H1 (cell line): ENCODE results near the gene PODN. TPM values are rescaled to one million over a fixed set of nuclear protein-coding genes. Genes with fewer than 3 reads are reported as not detected.
A peak's percentile ranks its signal among the peaks of the same experiment; 100 is the strongest.

ENCODE experiments used
- CEBPB ChIP-seq: IDR thresholded peaks from 2 replicates; pipeline ENCODE4 v1.6.1; 2012; ENCODE audit warnings: low read depth, low read length
- SAP30 ChIP-seq: fragments of 300-600 bp; sonication (generic); IDR thresholded peaks from 2 replicates; pipeline ENCODE4 v1.7.1; 2012; ENCODE audit warnings: low read length, moderate library complexity, mild to moderate bottlenecking, inconsistent platforms; ENCODE audit not compliant: insufficient read depth, insufficient replicate concordance
- polyA plus RNA-seq, 7 experiments: library from polyadenylated mRNA; depleted of rRNA in 3 of 7; stranded (reverse) in 5 of 7; unstranded in 2 of 7; fragments of >200 nt in 5 of 7; fragments of 200-250 nt in 2 of 7; gene quantifications; 1 replicate in 5 of 7; 2 replicates in 1 of 7; 4 replicates in 1 of 7; pipeline versions ENCODE4 v1.2.1 to v1.2.3, GENCODE V29; 2011 to 2013; ENCODE audit warnings: missing spikeins in 2 of 7, mixed read lengths in 2 of 7
- total RNA-seq: library from RNA; stranded (reverse); fragmentation: NEBNext Ultra II Directional; extraction: Animal tissue kit (Norgen Biotek cat#: 25700); gene quantifications from 2 replicates; pipeline ENCODE4 v1.2.1, GENCODE V29; 2021
- TF ChIP-seq, protein P1 (sequence below): fragments of 300-600 bp; sonication (generic); IDR thresholded peaks from 2 replicates; pipeline ENCODE4 v1.7.1; 2012; ENCODE audit warnings: low read length, moderate library complexity, mild to moderate bottlenecking, inconsistent platforms; ENCODE audit not compliant: insufficient replicate concordance

The PODN gene
- total and polyA plus RNA-seq, 2 of the 8 experiments (the other 6 are each of a cell fraction or from before 2014, with no cell fraction given) = 0.11 to 0.17 TPM

- TF ChIP-seq, protein P1, sequence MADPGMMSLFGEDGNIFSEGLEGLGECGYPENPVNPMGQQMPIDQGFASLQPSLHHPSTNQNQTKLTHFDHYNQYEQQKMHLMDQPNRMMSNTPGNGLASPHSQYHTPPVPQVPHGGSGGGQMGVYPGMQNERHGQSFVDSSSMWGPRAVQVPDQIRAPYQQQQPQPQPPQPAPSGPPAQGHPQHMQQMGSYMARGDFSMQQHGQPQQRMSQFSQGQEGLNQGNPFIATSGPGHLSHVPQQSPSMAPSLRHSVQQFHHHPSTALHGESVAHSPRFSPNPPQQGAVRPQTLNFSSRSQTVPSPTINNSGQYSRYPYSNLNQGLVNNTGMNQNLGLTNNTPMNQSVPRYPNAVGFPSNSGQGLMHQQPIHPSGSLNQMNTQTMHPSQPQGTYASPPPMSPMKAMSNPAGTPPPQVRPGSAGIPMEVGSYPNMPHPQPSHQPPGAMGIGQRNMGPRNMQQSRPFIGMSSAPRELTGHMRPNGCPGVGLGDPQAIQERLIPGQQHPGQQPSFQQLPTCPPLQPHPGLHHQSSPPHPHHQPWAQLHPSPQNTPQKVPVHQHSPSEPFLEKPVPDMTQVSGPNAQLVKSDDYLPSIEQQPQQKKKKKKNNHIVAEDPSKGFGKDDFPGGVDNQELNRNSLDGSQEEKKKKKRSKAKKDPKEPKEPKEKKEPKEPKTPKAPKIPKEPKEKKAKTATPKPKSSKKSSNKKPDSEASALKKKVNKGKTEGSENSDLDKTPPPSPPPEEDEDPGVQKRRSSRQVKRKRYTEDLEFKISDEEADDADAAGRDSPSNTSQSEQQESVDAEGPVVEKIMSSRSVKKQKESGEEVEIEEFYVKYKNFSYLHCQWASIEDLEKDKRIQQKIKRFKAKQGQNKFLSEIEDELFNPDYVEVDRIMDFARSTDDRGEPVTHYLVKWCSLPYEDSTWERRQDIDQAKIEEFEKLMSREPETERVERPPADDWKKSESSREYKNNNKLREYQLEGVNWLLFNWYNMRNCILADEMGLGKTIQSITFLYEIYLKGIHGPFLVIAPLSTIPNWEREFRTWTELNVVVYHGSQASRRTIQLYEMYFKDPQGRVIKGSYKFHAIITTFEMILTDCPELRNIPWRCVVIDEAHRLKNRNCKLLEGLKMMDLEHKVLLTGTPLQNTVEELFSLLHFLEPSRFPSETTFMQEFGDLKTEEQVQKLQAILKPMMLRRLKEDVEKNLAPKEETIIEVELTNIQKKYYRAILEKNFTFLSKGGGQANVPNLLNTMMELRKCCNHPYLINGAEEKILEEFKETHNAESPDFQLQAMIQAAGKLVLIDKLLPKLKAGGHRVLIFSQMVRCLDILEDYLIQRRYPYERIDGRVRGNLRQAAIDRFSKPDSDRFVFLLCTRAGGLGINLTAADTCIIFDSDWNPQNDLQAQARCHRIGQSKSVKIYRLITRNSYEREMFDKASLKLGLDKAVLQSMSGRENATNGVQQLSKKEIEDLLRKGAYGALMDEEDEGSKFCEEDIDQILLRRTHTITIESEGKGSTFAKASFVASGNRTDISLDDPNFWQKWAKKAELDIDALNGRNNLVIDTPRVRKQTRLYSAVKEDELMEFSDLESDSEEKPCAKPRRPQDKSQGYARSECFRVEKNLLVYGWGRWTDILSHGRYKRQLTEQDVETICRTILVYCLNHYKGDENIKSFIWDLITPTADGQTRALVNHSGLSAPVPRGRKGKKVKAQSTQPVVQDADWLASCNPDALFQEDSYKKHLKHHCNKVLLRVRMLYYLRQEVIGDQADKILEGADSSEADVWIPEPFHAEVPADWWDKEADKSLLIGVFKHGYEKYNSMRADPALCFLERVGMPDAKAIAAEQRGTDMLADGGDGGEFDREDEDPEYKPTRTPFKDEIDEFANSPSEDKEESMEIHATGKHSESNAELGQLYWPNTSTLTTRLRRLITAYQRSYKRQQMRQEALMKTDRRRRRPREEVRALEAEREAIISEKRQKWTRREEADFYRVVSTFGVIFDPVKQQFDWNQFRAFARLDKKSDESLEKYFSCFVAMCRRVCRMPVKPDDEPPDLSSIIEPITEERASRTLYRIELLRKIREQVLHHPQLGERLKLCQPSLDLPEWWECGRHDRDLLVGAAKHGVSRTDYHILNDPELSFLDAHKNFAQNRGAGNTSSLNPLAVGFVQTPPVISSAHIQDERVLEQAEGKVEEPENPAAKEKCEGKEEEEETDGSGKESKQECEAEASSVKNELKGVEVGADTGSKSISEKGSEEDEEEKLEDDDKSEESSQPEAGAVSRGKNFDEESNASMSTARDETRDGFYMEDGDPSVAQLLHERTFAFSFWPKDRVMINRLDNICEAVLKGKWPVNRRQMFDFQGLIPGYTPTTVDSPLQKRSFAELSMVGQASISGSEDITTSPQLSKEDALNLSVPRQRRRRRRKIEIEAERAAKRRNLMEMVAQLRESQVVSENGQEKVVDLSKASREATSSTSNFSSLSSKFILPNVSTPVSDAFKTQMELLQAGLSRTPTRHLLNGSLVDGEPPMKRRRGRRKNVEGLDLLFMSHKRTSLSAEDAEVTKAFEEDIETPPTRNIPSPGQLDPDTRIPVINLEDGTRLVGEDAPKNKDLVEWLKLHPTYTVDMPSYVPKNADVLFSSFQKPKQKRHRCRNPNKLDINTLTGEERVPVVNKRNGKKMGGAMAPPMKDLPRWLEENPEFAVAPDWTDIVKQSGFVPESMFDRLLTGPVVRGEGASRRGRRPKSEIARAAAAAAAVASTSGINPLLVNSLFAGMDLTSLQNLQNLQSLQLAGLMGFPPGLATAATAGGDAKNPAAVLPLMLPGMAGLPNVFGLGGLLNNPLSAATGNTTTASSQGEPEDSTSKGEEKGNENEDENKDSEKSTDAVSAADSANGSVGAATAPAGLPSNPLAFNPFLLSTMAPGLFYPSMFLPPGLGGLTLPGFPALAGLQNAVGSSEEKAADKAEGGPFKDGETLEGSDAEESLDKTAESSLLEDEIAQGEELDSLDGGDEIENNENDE = no peak
- TF ChIP-seq CEBPB = peak; percentile 74
- TF ChIP-seq SAP30 = no peak
Observed at GRCh38 chr1:53025034-53025768, 36.8 kb upstream of the PODN start (continued).
